GM12878 (cell line): ENCODE results near the gene IL18RAP. TPM values are rescaled to one million over a fixed set of nuclear protein-coding genes. Genes with fewer than 3 reads are reported as not detected.

Experiments used
- ATAC-seq: fragments of 200-7000 bp; cut with Tn5 transposase; 3 replicates; pipeline ENCODE4 v1.9.1; 2020; ENCODE audit warnings: mild to moderate bottlenecking, moderate library complexity
- BruUV-seq: library from RNA; stranded (reverse); fragments of 400-500 nt; replicated peaks from 2 replicates; lab custom pipeline; 2021; lab: Mats Ljungman, UMichigan
- CTCF ChIA-PET: fragments of 300-600 bp; sonication (Branson Sonifier 250); formaldehyde crosslinking; extraction: SDS; loops from one replicate; lab custom pipeline; 2021; ENCODE audit warnings: inconsistent platforms; lab: Yijun Ruan, JAX
- POLR2A ChIA-PET: fragments of 350-600 bp; formaldehyde crosslinking; extraction: SDS; loops from one replicate; lab custom pipeline; 2021; ENCODE audit warnings: inconsistent platforms; lab: Charles Lee
- RAD21 ChIA-PET: fragments of 300-600 bp; sonication (Branson Sonifier 250); formaldehyde crosslinking; loops from one replicate; lab custom pipeline; 2023; ENCODE audit warnings: antibody characterized with exemption; ENCODE audit not compliant: unreplicated experiment; lab: Charles Lee
- SMC1A ChIA-PET: fragments of 300-600 bp; sonication (Branson Sonifier 250); formaldehyde crosslinking; loops from one replicate; lab custom pipeline; 2023; ENCODE audit not compliant: unreplicated experiment, uncharacterized antibody; lab: Charles Lee
- DNase-seq: peaks from one replicate; pipeline ENCODE4 v3.0.0-alpha.2; 2011; ENCODE audit warnings: low read depth, low spot score
- FAIRE-seq: peaks from 3 replicates; lab custom pipeline; 2011; peaks lifted over from hg19 to GRCh38; lab: Jason Lieb, UNC
- H2AFZ ChIP-seq: 2 replicates; pipeline ENCODE4 v1.6.0; 2011; ENCODE audit warnings: low read depth, low read length, control low read depth; ENCODE audit not compliant: control insufficient read depth
- H3K27ac ChIP-seq: 2 replicates; pipeline ENCODE4 v1.5.1; 2011; ENCODE audit warnings: control low read depth; ENCODE audit not compliant: control insufficient read depth, insufficient read depth
- H3K27me3 ChIP-seq, 2 experiments: replicated peaks in 1 of 2; 2 replicates each; pipeline versions ENCODE4 v1.6.0 to v1.6.1; 2011; ENCODE audit warnings: low read length in 1 of 2; ENCODE audit not compliant: control insufficient read depth in 2 of 2, insufficient read depth in 2 of 2
- H3K36me3 ChIP-seq, 2 experiments: 2 replicates each; pipeline ENCODE4 v1.5.1; 2011; ENCODE audit warnings: low read length in 1 of 2; ENCODE audit not compliant: control insufficient read depth in 2 of 2, insufficient read depth in 2 of 2
- H3K4me1 ChIP-seq: 2 replicates; pipeline ENCODE4 v1.6.1; 2011; ENCODE audit warnings: mild to moderate bottlenecking, low read length, moderate library complexity, mixed read lengths; ENCODE audit not compliant: control insufficient read depth, insufficient read depth
- H3K4me2 ChIP-seq: 2 replicates; pipeline ENCODE4 v1.6.0; 2011; ENCODE audit warnings: control low read depth; ENCODE audit not compliant: control insufficient read depth, insufficient read depth
- H3K4me3 ChIP-seq: fragments of 200-600 bp; sonication (generic); 2 replicates; pipeline ENCODE4 v1.5.1; 2016
- H3K79me2 ChIP-seq: 2 replicates; pipeline ENCODE4 v1.6.0; 2011; ENCODE audit warnings: low read length; ENCODE audit not compliant: control insufficient read depth, insufficient read depth
- H3K9ac ChIP-seq: 2 replicates; pipeline ENCODE4 v1.8.0; 2011; ENCODE audit warnings: low read length, control low read depth, mixed read lengths; ENCODE audit not compliant: control insufficient read depth, insufficient read depth
- H3K9me3 ChIP-seq: replicated peaks from 3 replicates; pipeline ENCODE4 v1.5.1; 2011; ENCODE audit warnings: mild to moderate bottlenecking, low read length; ENCODE audit not compliant: control insufficient read depth, insufficient read depth
- H4K20me1 ChIP-seq: 2 replicates; pipeline ENCODE4 v1.6.0; 2011; ENCODE audit not compliant: control insufficient read depth, insufficient read depth
- ATF7 ChIP-seq: fragments of 450-650 bp; IDR thresholded peaks from 2 replicates; pipeline ENCODE4 v1.6.1; 2016; ENCODE audit warnings: low read depth, mild to moderate bottlenecking
- FOXK2 ChIP-seq: fragments of 450-650 bp; IDR thresholded peaks from 2 replicates; pipeline ENCODE4 v1.6.1; 2017; ENCODE audit warnings: mild to moderate bottlenecking, moderate library complexity
- HDAC6 ChIP-seq: fragments of 200-600 bp; sonication (generic); IDR thresholded peaks from one replicate; pipeline ENCODE4 v1.8.0; 2017; ENCODE audit warnings: antibody characterized with exemption; ENCODE audit not compliant: unreplicated experiment
- MTA2 ChIP-seq: fragments of 450-650 bp; IDR thresholded peaks from 2 replicates; pipeline ENCODE4 v1.6.1; 2016; ENCODE audit warnings: low read depth, mild to moderate bottlenecking, moderate library complexity
- NFYA ChIP-seq: IDR thresholded peaks from 2 replicates; pipeline ENCODE4 v1.6.1; 2011; ENCODE audit warnings: low read depth, mild to moderate bottlenecking, low read length, improper control_type of control experiment, borderline replicate concordance
- RAD51 ChIP-seq: fragments of 450-650 bp; IDR thresholded peaks from 2 replicates; pipeline ENCODE4 v1.6.1; 2016; ENCODE audit warnings: moderate library complexity, mild to moderate bottlenecking, inconsistent platforms
- RBBP5 ChIP-seq: fragments of 200-600 bp; sonication (generic); conservative IDR thresholded peaks from 2 replicates; pipeline ENCODE4 v1.6.1; 2016
- RUNX3 ChIP-seq: IDR thresholded peaks from 2 replicates; pipeline ENCODE4 v1.6.1; 2012; ENCODE audit warnings: low read length, inconsistent platforms
- SPI1 ChIP-seq: IDR thresholded peaks from 2 replicates; pipeline ENCODE4 v1.6.1; 2011; ENCODE audit warnings: low read depth, mild to moderate bottlenecking, low read length, moderate library complexity, borderline replicate concordance; ENCODE audit not compliant: insufficient read depth
- WGBS: methylation state at CpG from one replicate; pipeline ENCODE4 v1.1.6; 2016; ENCODE audit warnings: low lambda C conversion rate; ENCODE audit not compliant: insufficient replicate concordance, insufficient coverage; ENCODE audit errors: missing lambda C conversion rate; 5-methylcytosine and 5-hydroxymethylcytosine counted together
- in situ Hi-C: fragments of 300-500 bp; cut with MboI; formaldehyde crosslinking; loops from 9 replicates; pipeline ENCODE4 v1.14.3; 2018; ENCODE audit warnings: mixed read lengths
- intact Hi-C: fragments of 100-400 bp; cut with micrococcal nuclease; formaldehyde crosslinking; loops from one replicate; pipeline ENCODE4 v1.14.2; 2022; ENCODE audit not compliant: unreplicated experiment
- polyA plus RNA-seq, 11 experiments: library from polyadenylated mRNA; depleted of rRNA in 4 of 11; unstranded in 6 of 11; stranded (reverse) in 5 of 11; fragments of >200 nt; fragmentation: Nextera tagmentation in 4 of 11; fragmentation: Illumina TruSeq in 1 of 11; extraction: Ambion mirVana in 4 of 11; extraction: Trizol in 1 of 11; gene quantifications; 1 replicate in 1 of 11; 2 replicates in 10 of 11; pipeline versions ENCODE4 v1.2.1 to v1.2.3, GENCODE V29; 2011 to 2016; ENCODE audit warnings: inconsistent platforms in 2 of 11, missing spikeins in 2 of 11, low read depth in 1 of 11
- total RNA-seq, 4 experiments: library from RNA; depleted of rRNA in 3 of 4; stranded (reverse); fragments of >200 nt in 3 of 4; fragmentation: Illumina TruSeq in 1 of 4; extraction: Trizol in 1 of 4; gene quantifications; 2 replicates each; pipeline versions ENCODE4 v1.2.1 to v1.2.3, GENCODE V29; 2013 to 2021

The IL18RAP gene
- total and polyA plus RNA-seq, 10 of the 15 experiments (the other 5 are each of a cell fraction or from before 2014, with no cell fraction given), result 0.37 to 1.6 (median 0.75) TPM; not detected in 1

DNA sequence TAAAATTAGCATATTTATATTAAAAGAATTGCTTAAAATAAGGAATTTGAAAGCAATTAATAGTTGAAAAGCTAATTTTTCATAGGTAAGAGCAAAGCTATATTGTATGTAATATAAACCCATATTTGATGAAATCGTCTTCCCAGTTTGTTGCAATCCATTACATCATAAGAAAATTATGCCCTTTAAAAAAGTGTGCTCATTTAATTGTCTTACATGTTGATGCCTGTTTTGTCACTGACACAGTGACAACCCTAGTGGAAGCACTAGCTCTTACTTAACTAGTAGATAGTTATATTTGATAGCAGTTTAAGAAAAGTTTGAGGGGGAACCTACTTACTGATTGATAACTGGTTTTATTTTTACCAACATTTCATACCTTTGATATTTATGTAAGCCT is 30.0 kb upstream of the IL18RAP start:
- H3K4me1 ChIP-seq, result peaks cover 7% of the 10 kb centered on the region
- in situ Hi-C loops (no loop called here), intact Hi-C loops (no loop called here)
- 0 out of 4 replicates have a peak, but pooled peaks cover 0 to 2% of the 10 kb centered on the region in 2 experiments for H3K36me3 ChIP-seq
- DNase-seq (no peak), FAIRE-seq (no peak), ATAC-seq (no peak)
- H3K9ac ChIP-seq, result no peak overlapping the region
- 0% methylated on average over 1 of the region's 1 CpG for WGBS
- TF ChIP-seq HDAC6, result no peak
- no peak for TF ChIP-seq NFYA
- H2AFZ ChIP-seq, result no peak overlapping the region
- CTCF ChIA-PET, result interaction anchor here (1.0 kb wide), 1 partner anchor 50 kb away, joined by 3 read pairs; no protein-coding TSS in a partner anchor
- no peaks in the 10 kb centered on the region for H3K79me2 ChIP-seq
- H3K27me3 ChIP-seq, result no peaks in the 10 kb centered on the region
- H3K4me3 ChIP-seq, result no peak overlapping the region
- no peaks in the 10 kb centered on the region for H4K20me1 ChIP-seq
- BruUV-seq, result no TSS peak
- no peak overlapping the region for H3K27ac ChIP-seq
- no peaks in the 10 kb centered on the region; the same call in 2 of the 3 replicates for H3K9me3 ChIP-seq
- POLR2A ChIA-PET, result no interaction called here
- no peak overlapping the region for H3K4me2 ChIP-seq
- SMC1A ChIA-PET, result interaction anchor here (0.7 to 1.4 kb wide), 3 partner anchors 9 to 34 kb away, joined by 3 to 5 read pairs (median 3); no protein-coding TSS in a partner anchor
- RAD21 ChIA-PET, result interaction anchor here (1.0 kb wide), 1 partner anchor 42 kb away, joined by 3 read pairs; no protein-coding TSS in a partner anchor

DNA sequence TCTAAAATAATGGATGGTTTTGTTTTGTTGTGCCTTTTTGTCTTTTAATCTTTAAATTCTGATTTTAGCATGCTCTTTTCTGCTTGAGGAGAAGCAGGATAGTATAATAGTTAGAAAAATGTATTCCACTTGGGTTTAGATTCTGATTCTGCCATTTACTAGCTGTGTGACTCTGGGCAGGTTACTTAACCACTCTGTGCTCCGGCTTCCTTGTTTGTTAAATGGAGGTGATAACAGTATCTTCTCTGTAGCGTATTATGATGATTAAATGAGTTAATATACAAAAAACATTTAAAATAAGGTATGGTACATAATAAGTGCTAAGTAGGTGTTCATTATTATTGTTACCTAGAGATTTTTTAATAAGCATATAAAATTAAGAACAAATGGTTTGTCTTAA is 26.9 kb upstream of the IL18RAP start:
- H3K27me3 ChIP-seq, result no peaks in the 10 kb centered on the region
- ATAC-seq (no peak), FAIRE-seq (no peak), DNase-seq (no peak)
- 25% methylated on average over 2 of the region's 2 CpGs for WGBS
- POLR2A ChIA-PET, result no interaction called here
- no peak for TF ChIP-seq RBBP5
- no peak for TF ChIP-seq SPI1
- no peak for TF ChIP-seq RAD51
- TF ChIP-seq ATF7, result no peak
- TF ChIP-seq FOXK2, result no peak
- TF ChIP-seq MTA2, result no peak
- no peak for TF ChIP-seq RUNX3
- no peak for TF ChIP-seq HDAC6
- in situ Hi-C loops, result no loop called here
- RAD21 ChIA-PET, result no interaction called here
- H3K4me3 ChIP-seq, result no peak overlapping the region
- H3K4me2 ChIP-seq, result no peak overlapping the region
- no peaks in the 10 kb centered on the region for H4K20me1 ChIP-seq
- SMC1A ChIA-PET, result interaction anchor here (0.7 to 1.5 kb wide), 2 partner anchors 11 to 367 kb away, joined by 3 read pairs; no protein-coding TSS in a partner anchor
- intact Hi-C loops, result no loop called here
- no peaks in the 10 kb centered on the region for H3K9me3 ChIP-seq
- H3K9ac ChIP-seq, result no peak overlapping the region
- no TSS peak for BruUV-seq
- H3K36me3 ChIP-seq, result no peaks in the 10 kb centered on the region; a peak in 1 of 4 replicates
- no peak overlapping the region for H3K27ac ChIP-seq
- no peaks in the 10 kb centered on the region for H3K4me1 ChIP-seq
- H3K79me2 ChIP-seq, result no peaks in the 10 kb centered on the region
- no peak overlapping the region for H2AFZ ChIP-seq
- CTCF ChIA-PET, result no interaction called here
